GM18519 (cell line): ENCODE measurements around the gene KCNJ16.
"Not testable (repeated sequence)": the region's sequence is repeated elsewhere in the genome, so short reads cannot be mapped to it uniquely, and the experiment has no call there.

Experiments
- ATAC-seq: cut with Tn5 transposase; IDR thresholded peaks from one replicate; pipeline ENCODE4 v1.9.1; 2021; ENCODE audit warnings: mild to moderate bottlenecking, moderate library complexity; ENCODE audit not compliant: unreplicated experiment, low FRiP score

KCNJ16 gene

DNA sequence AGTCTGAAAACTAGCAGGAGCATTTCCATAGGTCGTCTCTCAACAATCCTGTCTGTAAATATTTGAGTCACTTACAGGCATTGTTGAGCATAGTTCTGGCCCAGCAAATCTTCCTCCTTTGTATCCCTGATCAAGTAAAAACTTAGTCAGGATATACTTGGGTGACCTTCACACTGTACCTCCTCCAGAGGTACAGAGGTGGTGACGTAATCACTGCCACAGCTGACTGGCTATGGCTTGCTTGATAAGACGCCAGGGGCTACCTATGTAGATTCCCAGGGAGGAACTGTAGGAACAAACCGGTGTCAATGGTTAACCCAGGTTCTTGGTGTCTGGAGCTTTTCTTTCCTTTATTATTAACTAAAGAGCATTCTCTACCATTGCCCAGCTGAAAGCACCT lies at the start of gene KCNJ16:
TSS of gene KCNJ16 (plus strand) at position 270 of the 400 bp plus-strand sequence. CDS start 56,863 bp downstream, outside the sequence.
- ATAC-seq: no peak

DNA sequence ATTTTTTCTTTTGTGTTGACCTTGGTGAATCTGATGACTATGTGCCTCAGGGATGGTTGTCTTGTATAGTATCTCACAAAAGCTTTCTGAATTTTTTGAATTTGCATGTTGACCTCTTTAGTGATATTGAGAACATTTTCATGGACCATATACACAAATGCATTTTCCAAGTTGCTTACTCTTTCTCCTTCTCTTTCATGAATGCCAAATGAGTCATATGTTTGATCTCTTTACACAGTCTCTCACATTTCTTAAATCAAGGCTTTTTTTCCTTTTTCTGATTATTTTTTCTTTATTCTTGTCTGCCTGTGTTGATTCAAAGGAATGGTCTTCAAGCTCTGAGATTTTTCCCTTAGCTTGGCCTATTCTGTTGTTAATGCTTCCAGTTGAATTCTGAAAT lies 46.6 kb upstream of the KCNJ16 start:
- ATAC-seq: no peak

GRCh38 chr17:70028978-70029767 lies 45.9 kb upstream of the KCNJ16 start:
- ATAC-seq: no peak

GRCh38 chr17:70030371-70030770 lies 44.7 kb upstream of the KCNJ16 start:
- ATAC-seq: no peak

- no peak for ATAC-seq
Measured at GRCh38 chr17:70031341-70031740, 43.7 kb upstream of the KCNJ16 start.

DNA sequence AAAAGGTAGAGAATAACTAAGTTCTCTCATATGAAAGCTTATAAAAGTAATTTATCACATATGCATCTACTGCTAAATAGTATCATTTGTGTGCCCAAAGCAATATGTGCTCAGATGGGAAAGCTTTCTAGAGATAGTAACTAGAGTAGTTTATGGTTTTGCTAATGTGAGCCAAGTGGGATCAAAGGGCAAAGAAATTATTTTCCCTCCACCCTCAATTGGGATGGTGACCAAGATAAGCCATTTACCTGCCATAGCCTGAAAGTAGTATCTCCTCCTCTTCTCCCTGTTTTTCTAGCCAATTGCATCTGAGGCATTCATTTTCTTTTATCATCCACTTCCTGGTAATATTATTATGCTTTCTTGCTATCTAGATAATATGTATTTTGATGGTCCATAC lies 41.9 kb upstream of the KCNJ16 start:
- ATAC-seq: no peak

GRCh38 chr17:70034158-70034557 lies 40.9 kb upstream of the KCNJ16 start:
- ATAC-seq: no peak

- ATAC-seq: no peak
Measured at GRCh38 chr17:70037498-70037897, 37.5 kb upstream of the KCNJ16 start.

- ATAC-seq: no peak
Measured at GRCh38 chr17:70040336-70040735, 34.7 kb upstream of the KCNJ16 start.

DNA sequence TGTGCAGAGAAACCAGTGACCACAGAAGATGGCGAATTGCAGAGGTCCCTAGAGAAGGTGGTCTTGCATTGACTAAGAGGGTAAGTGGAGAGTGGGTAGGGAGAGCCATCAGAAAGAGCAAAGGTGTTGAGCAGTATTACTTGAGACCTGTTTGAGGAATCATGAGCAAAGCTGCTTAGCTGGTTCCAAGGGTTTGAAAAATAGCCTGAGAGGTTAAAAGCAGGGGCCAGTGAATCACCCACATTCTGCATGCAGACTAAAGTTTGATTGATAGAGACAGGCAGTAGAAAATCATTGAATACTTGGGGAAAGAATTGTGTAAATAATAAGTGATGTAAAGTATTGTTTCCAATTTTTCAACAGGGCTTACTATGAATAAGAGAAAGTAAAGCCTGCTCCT lies 34.0 kb upstream of the KCNJ16 start:
- ATAC-seq: no peak

GRCh38 chr17:70041540-70041939 lies 33.5 kb upstream of the KCNJ16 start:
- no peak for ATAC-seq

GRCh38 chr17:70045780-70046179 lies 29.2 kb upstream of the KCNJ16 start:
- ATAC-seq: not testable (repeated sequence)

DNA sequence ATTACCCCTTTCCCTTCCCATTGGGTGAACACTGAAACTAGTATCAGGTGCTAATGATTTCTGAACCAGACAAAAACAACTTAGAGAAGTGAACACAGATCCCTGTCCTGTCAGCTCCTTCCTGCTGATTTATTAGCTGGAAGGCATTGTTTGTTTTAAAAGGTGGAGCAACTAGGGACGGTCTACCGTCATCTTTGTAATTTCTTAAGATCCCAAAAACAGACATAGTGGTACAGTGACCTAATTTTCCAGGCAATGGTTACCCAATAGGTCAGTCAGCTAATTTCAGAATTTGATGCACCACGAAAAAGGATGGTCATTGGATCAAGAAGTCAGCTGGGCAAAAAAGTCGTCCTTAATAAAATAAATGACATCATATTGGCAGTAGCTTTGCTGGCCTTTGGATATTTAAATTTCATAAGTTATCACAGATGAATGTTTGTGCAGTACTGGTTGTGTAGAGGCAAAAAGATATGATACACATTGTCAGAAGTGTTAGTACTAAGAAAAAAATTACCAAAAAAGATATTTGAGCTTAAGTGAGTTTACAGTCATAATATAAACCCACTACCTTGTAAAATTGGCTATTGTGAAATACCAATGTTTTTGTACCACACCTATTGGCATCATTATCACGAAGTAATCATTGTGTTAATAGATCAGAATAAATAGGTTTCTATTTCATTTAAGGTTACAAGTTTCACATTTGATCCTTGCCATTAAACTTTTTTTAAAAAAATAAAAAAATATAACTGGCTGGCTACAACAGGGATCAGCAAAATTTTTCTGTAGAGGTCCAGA lies 27.2 kb upstream of the KCNJ16 start:
- no peak for ATAC-seq

DNA sequence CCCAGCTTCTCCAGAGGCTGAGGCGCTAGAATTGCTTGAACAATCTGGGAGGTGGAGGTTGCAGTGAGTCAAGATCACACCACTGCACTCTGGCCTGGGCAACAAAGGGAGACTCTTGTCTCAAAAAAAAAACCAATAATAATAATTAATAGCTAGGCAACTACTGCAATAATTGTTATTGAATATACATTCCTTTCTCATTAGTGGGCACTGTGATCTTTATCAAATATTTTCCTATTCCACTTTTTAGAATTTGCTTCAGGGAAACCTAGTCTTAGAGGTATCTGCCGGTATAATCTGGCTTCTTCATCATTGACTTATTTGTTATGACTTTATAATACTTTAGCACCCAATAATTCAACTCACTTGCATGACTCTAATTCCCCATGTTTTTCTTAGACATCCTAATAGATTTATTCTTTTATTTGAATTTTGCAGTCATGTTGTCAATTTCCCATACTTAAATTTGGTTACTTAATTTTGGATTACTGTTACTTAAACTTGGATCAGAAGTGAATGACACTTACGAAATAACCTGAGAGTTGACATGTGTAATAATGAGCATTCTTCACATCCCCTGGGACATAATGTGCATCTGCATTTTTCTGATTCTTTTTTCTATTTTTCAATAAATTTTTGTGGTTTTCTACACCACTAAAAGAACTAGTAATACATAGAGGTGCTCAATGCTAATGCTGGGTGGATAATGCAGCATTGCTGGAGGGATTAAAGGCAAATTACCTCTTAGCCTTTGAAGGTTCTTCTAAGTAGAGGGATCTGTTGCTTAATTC lies 25.0 kb upstream of the KCNJ16 start:
- ATAC-seq: no peak

DNA sequence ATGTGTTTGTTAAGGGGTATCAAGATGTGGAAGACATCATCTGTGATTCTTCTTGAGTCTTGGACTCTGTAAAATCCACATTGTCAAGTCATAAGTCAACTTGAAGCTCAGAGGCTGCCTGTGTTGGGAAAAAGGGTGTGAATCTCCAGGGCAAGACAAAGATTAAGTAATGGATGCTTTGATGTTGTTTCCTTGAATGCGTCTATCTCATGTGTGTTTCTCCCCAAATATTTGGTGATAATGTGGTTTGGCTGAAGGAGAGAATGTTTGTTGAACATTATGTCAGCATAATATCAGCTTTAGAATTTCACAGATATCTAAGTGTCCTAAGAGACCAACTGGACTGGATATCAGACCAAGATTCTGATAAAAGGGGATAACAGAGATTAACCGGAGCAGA lies 24.1 kb upstream of the KCNJ16 start:
- no peak for ATAC-seq

GRCh38 chr17:70053241-70054234 lies 21.5 kb upstream of the KCNJ16 start:
- ATAC-seq: no peak

DNA sequence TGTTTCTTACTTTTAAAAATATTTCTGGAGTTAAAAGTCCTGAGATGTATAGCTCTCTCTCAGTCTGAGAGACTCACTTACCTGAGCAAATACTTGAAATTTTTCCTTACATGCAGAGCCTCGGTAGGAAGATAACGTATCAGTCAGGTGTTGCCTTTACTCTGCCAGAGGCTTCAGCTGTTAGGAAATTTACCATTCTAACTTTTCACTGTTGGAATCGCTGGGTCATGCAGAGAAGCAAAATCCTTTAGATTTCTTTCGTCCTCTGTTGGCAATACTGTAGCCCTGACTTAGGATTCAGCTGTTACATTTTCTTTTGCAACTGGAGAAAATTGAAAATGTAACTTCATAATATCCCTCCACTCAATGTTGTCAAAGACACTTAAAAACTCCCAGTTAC lies 20.0 kb upstream of the KCNJ16 start:
- no peak for ATAC-seq

DNA sequence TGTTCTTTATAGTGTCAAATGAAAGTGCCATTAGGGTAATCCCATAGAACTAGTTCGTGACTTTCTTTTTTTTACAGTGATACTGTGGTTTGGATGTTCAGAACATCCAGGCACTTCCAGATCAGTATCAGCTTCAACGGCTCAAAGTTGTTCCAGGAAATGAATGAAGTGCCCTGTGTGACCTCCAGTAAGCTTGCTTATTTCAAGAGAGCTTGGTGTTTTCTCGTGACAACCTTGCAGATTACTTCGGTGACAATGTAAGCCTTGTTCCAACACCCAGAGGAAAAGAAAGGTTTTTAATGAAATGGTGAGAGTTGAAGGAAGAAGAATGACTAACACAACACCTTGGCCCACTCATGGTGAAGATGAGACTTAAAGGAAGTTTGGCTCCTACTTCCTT lies 16.0 kb upstream of the KCNJ16 start:
- ATAC-seq: no peak

DNA sequence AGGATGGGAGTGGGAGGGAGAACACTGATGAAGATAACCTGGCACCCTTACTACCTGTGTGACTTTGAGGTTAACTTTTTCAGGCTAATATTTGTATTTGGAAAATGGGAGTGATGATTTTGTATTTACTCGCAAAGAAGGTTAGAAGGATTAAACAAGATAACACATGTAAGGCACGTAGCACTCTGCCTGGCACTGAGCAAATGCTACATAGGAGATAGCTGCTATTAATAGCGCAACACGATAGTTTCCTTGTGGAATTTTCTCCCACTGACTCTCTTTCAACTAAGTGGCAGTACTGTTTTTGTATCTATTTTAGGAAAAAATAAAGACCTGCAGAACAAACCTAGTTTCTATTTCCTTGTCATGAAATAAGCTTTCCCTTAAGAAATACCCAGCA lies 15.4 kb upstream of the KCNJ16 start:
- no peak for ATAC-seq

DNA sequence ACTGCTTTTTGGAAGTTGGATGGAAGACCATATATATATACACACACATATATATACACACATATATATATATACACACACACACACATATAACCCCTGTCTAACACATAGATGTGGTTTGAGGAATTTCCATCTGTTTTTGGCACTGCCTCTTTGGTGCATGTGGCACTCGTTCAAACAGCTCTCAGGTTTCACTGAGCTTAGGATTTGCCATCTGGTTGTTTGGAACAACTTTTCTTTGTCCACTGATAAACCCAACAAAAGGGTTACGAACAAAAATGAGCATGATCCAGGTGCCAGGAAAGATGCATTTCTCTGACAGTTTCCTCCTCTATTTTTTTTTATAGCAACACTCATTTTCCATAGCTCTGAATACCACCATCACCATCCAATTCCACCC lies 14.6 kb upstream of the KCNJ16 start:
- no peak for ATAC-seq
